ENCODE data around the gene XYLT1. TPM values are rescaled to one million over a fixed set of nuclear protein-coding genes. Genes with fewer than 3 reads are reported as not detected.

Gene XYLT1
- total RNA-seq, 1 experiment from 2014 or later, result 25.0 TPM

- TF ChIP-seq ZBTB43 (CRISPR knock-in tag; IDR thresholded peaks at IDR 0.05), result no peak
- no peak for TF ChIP-seq NFYB (CRISPR knock-in tag; conservative IDR thresholded peaks at IDR 0.05; ENCODE audit: low read depth)
- TF ChIP-seq ESRRA (CRISPR knock-in tag; IDR thresholded peaks at IDR 0.05; ENCODE audit: borderline replicate concordance), result no peak
- TF ChIP-seq MAX (CRISPR knock-in tag; IDR thresholded peaks at IDR 0.05), result no peak
- no peak for TF ChIP-seq ERG (CRISPR knock-in tag; IDR thresholded peaks at IDR 0.05)
- TF ChIP-seq TP53 (CRISPR knock-in tag; IDR thresholded peaks at IDR 0.05), result no peak
- no peak for TF ChIP-seq USF2 (CRISPR knock-in tag; IDR thresholded peaks at IDR 0.05)
- no peak for TF ChIP-seq NR1H2 (CRISPR knock-in tag; IDR thresholded peaks at IDR 0.05)
- no peak for TF ChIP-seq ARID4B (CRISPR knock-in tag; IDR thresholded peaks at IDR 0.05; ENCODE audit: borderline replicate concordance)
- no peak for TF ChIP-seq JUN (CRISPR knock-in tag; IDR thresholded peaks at IDR 0.05)
- no peak for TF ChIP-seq ZNF263 (CRISPR knock-in tag; IDR thresholded peaks at IDR 0.05; ENCODE audit: low read depth)
- no peak for TF ChIP-seq ZMAT4 (CRISPR knock-in tag; IDR thresholded peaks at IDR 0.05)
- TF ChIP-seq SMAD4 (CRISPR knock-in tag; IDR thresholded peaks at IDR 0.05), result no peak
- no peak for TF ChIP-seq ZNF671 (CRISPR knock-in tag; IDR thresholded peaks at IDR 0.05)
Observed at GRCh38 chr16:17062676-17063075, 408.1 kb downstream of the XYLT1 start (continued).

- ATAC-seq (no peak), DNase-seq (ENCODE audit: low spot score) (no peak)
- Mint-ChIP-seq H3K27ac (no peak overlapping the region), H3K4me1 (peaks cover 10% of the 10 kb centered on the region), H3K9me3 (peaks cover 19% of the 10 kb centered on the region), H3K27me3 (ENCODE audit: low read depth) (no peaks in the 10 kb centered on the region; the same call in 1 of the 2 replicates), H3K4me3 (no peak overlapping the region), H3K36me3 (no peaks in the 10 kb centered on the region)
- ChIA-PET POLR2A (no interaction called here), CTCF (no interaction called here)
- no peak for TF ChIP-seq OVOL2 (CRISPR knock-in tag; IDR thresholded peaks at IDR 0.05; ENCODE audit: borderline replicate concordance)
- TF ChIP-seq ZNF232 (CRISPR knock-in tag; IDR thresholded peaks at IDR 0.05), result no peak
- no peak for TF ChIP-seq E2F1 (CRISPR knock-in tag; IDR thresholded peaks at IDR 0.05)
- TF ChIP-seq ZSCAN18 (CRISPR knock-in tag; IDR thresholded peaks at IDR 0.05), result no peak
- TF ChIP-seq FOXJ3 (CRISPR knock-in tag; IDR thresholded peaks at IDR 0.05; ENCODE audit: borderline replicate concordance), result no peak
- TF ChIP-seq KAT7 (CRISPR knock-in tag; IDR thresholded peaks at IDR 0.05; ENCODE audit: borderline replicate concordance), result no peak
- TF ChIP-seq CTCF (IDR thresholded peaks at IDR 0.05), result no peak
- no peak for TF ChIP-seq TEAD1 (CRISPR knock-in tag; IDR thresholded peaks at IDR 0.05)
Observed at GRCh38 chr16:17061326-17061725, 409.4 kb downstream of the XYLT1 start.
